ENCODE measurements around the gene ACKR2. TPM values are rescaled to one million over a fixed set of nuclear protein-coding genes. Genes with fewer than 3 reads are reported as not detected.
"Not testable (repeated sequence)": the region's sequence is repeated elsewhere in the genome, so short reads cannot be mapped to it uniquely, and the experiment has no call there.

The ACKR2 gene
- total RNA-seq, 1 donor from 2014 or later: 0.64 TPM

- Mint-ChIP-seq H3K36me3 (ENCODE audit: unreplicated experiment) (no peaks in the 10 kb centered on the region), H3K27me3 (ENCODE audit: unreplicated experiment) (peaks cover 15% of the 10 kb centered on the region), H3K4me1 (ENCODE audit: low read depth, unreplicated experiment) (peaks cover 30% of the 10 kb centered on the region), H3K4me3 (ENCODE audit: unreplicated experiment) (peak within 1 kb of the TSS; percentile 98), H3K9me3 (ENCODE audit: unreplicated experiment) (peaks cover 15% of the 10 kb centered on the region), H3K27ac (ENCODE audit: unreplicated experiment) (peak within 1 kb of the TSS; percentile 96)
- TF ChIP-seq CTCF (IDR thresholded peaks at IDR 0.05; ENCODE audit: partially characterized antibody, unreplicated experiment): no peak
- peak; percentile 96 for DNase-seq
Observed at GRCh38 chr3:42804106-42804830, 5.0 kb upstream of the ACKR2 start, which contains the start of gene HIGD1A. Gene HIGD1A, minus strand, starts transcription at chr3:42804490. Its CDS starts 10,237 bp downstream, at chr3:42794253.

GRCh38 chr3:42804831-42805132, 4.5 kb upstream of the ACKR2 start:
- no peak for TF ChIP-seq CTCF (IDR thresholded peaks at IDR 0.05; ENCODE audit: partially characterized antibody, unreplicated experiment)
- H3K36me3 Mint-ChIP-seq (ENCODE audit: unreplicated experiment): no peaks in the 10 kb centered on the region
- H3K4me3 Mint-ChIP-seq (ENCODE audit: unreplicated experiment): peak overlapping the region; percentile 98
- peak overlapping the region; percentile 29 for H3K27ac Mint-ChIP-seq (ENCODE audit: unreplicated experiment)
- H3K4me1 Mint-ChIP-seq (ENCODE audit: low read depth, unreplicated experiment): peaks cover 25% of the 10 kb centered on the region
- H3K9me3 Mint-ChIP-seq (ENCODE audit: unreplicated experiment): peaks cover 15% of the 10 kb centered on the region
- H3K27me3 Mint-ChIP-seq (ENCODE audit: unreplicated experiment): peaks cover 18% of the 10 kb centered on the region
- DNase-seq: no peak

DNA sequence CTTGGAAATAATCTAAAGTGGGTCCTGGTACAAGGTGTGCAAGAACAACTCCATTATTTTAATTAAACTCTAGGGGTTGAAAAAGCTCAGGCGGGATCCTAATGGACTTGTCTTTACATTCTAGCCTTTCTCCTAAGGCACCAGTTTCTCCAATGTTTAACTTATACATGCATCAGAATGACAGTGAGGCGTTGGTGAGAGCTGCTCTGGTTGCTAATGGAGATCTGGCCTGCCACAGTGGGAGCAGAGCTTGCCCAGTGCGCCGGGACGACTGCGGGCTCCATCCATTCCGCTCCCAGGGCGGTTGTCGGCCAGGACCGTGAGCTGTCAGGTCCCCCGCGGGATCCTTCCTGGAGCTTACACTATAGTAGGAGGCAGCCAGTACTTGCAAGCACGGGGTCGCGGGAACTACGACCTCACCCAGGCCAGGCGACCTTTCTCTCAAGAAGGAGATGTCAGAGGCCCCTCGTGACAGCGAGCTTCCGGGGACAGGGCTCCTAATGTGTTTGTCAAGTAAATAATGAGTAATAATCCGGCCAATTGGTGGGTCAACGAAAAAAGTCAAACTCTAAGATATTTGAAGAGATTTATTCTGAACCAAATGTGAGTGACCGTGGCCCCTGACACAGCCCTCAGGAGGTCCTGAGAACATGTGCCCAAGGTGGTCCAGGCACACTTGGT, 4.0 kb upstream of the ACKR2 start:
- Mint-ChIP-seq H3K27ac (ENCODE audit: unreplicated experiment) (peak overlapping the region; percentile 29), H3K4me1 (ENCODE audit: low read depth, unreplicated experiment) (peaks cover 24% of the 10 kb centered on the region), H3K27me3 (ENCODE audit: unreplicated experiment) (peaks cover 18% of the 10 kb centered on the region), H3K4me3 (ENCODE audit: unreplicated experiment) (peak overlapping the region; percentile 98), H3K9me3 (ENCODE audit: unreplicated experiment) (peaks cover 15% of the 10 kb centered on the region), H3K36me3 (ENCODE audit: unreplicated experiment) (no peaks in the 10 kb centered on the region)
- no peak for TF ChIP-seq CTCF (IDR thresholded peaks at IDR 0.05; ENCODE audit: partially characterized antibody, unreplicated experiment)
- peak; percentile 56 for DNase-seq

GRCh38 chr3:42807929-42808328, 1.3 kb upstream of the ACKR2 start:
- Mint-ChIP-seq H3K27ac (ENCODE audit: unreplicated experiment) (no peak overlapping the region), H3K27me3 (ENCODE audit: unreplicated experiment) (peaks cover 17% of the 10 kb centered on the region)
- no peak for DNase-seq

GRCh38 chr3:42810706-42811105, 1.5 kb downstream of the ACKR2 start:
- not testable (repeated sequence) for H3K27me3 Mint-ChIP-seq (ENCODE audit: unreplicated experiment); H3K4me3 Mint-ChIP-seq (ENCODE audit: unreplicated experiment); H3K27ac Mint-ChIP-seq (ENCODE audit: unreplicated experiment); DNase-seq; H3K36me3 Mint-ChIP-seq (ENCODE audit: unreplicated experiment); H3K9me3 Mint-ChIP-seq (ENCODE audit: unreplicated experiment)
- peaks cover 11% of the 10 kb centered on the region for H3K4me1 Mint-ChIP-seq (ENCODE audit: low read depth, unreplicated experiment)

More at GRCh38 chr3:42807929-42808328, 1.3 kb upstream of the ACKR2 start:
- Mint-ChIP-seq H3K36me3 (ENCODE audit: unreplicated experiment) (no peaks in the 10 kb centered on the region), H3K4me1 (ENCODE audit: low read depth, unreplicated experiment) (peaks cover 15% of the 10 kb centered on the region), H3K9me3 (ENCODE audit: unreplicated experiment) (peaks cover 12% of the 10 kb centered on the region), H3K4me3 (ENCODE audit: unreplicated experiment) (no peak overlapping the region)
- no peak for TF ChIP-seq CTCF (IDR thresholded peaks at IDR 0.05; ENCODE audit: partially characterized antibody, unreplicated experiment)

- not testable (repeated sequence) for H3K27me3 Mint-ChIP-seq (ENCODE audit: unreplicated experiment); H3K36me3 Mint-ChIP-seq (ENCODE audit: unreplicated experiment); DNase-seq; H3K9me3 Mint-ChIP-seq (ENCODE audit: unreplicated experiment)
- Mint-ChIP-seq H3K27ac (ENCODE audit: unreplicated experiment) (peak overlapping the region; percentile 3), H3K4me3 (ENCODE audit: unreplicated experiment) (peak overlapping the region; percentile 9), H3K4me1 (ENCODE audit: low read depth, unreplicated experiment) (peaks cover 11% of the 10 kb centered on the region)
Observed at GRCh38 chr3:42811118-42811883, 2.1 kb downstream of the ACKR2 start.

Measured in glutamatergic neuron (in vitro differentiated cells).